Measurements from ENCODE around the gene LYL1. TPM values are rescaled to one million over a fixed set of nuclear protein-coding genes. Genes with fewer than 3 reads are reported as not detected.
"Not testable (repeated sequence)": the region's sequence is repeated elsewhere in the genome, so short reads cannot be mapped to it uniquely, and the experiment has no call there.

The LYL1 gene
- 1 to 10 TPM; 2.0 to 2.5 TPM for total RNA-seq

GRCh38 chr19:13102666-13103580 lies at the start of gene LYL1:
TSS of gene LYL1 (minus strand) at chr19:13102858. CDS start at chr19:13101171, 1,687 bp downstream.
- peaks cover 9% of the 10 kb centered on the region for H3K27me3 Mint-ChIP-seq
- H3K4me3 Mint-ChIP-seq = peak within 1 kb of the TSS; percentile 62
- DNase-seq (peak; percentile 54), ATAC-seq (no peak)
- peak within 1 kb of the TSS; percentile 37 for H3K27ac Mint-ChIP-seq
- intact Hi-C loops (cut with DNase I, micrococcal nuclease) = loop anchor here in 1 of 2 experiments (5.0 kb wide), 1 partner anchor 159 kb away; no protein-coding TSS in a partner anchor
- H3K4me1 Mint-ChIP-seq = peaks cover 43% of the 10 kb centered on the region
- H3K36me3 Mint-ChIP-seq (ENCODE audit: low read depth) = peaks cover 11% of the 10 kb centered on the region
- ChIA-PET POLR2A (no interaction called here), CTCF (interaction anchor here (1.0 to 3.1 kb wide), 3 partner anchors 12 to 137 kb away, joined by 3 to 20 read pairs (median 18); no protein-coding TSS in a partner anchor)
- H3K9me3 Mint-ChIP-seq (ENCODE audit: low read depth) = no peaks in the 10 kb centered on the region

- DNase-seq = peak; percentile 98
- Mint-ChIP-seq H3K27ac (peak overlapping the region; percentile 100), H3K4me3 (peak overlapping the region; percentile 87), H3K4me1 (peaks cover 28% of the 10 kb centered on the region), H3K9me3 (ENCODE audit: low read depth) (no peaks in the 10 kb centered on the region), H3K27me3 (no peaks in the 10 kb centered on the region), H3K36me3 (ENCODE audit: low read depth) (peaks cover 37% of the 10 kb centered on the region)
- ChIA-PET CTCF (interaction anchor here (0.7 to 1.9 kb wide), 12 partner anchors 11 to 360 kb away, joined by 3 to 11 read pairs (median 4); partner anchors contain the start of genes JUNB and NACC1), POLR2A (interaction anchor here (0.8 to 2.1 kb wide), 10 partner anchors 12 to 1263 kb away, joined by 3 to 18 read pairs (median 6); partner anchors contain the start of genes JUNB and NACC1)
- ATAC-seq = peak; percentile 47
- intact Hi-C loops (cut with DNase I, micrococcal nuclease) = loop anchor here (1.0 to 10.0 kb wide), 21 partner anchors 19 to 1373 kb away; partner anchors contain the start of genes ASF1B (in 1 of the 2), CALR (in 1 of the 2), JUNB (in 1 of the 2) and NACC1 (in 1 of the 2)
These were observed 49.1 kb upstream of the LYL1 start for GRCh38 chr19:13151605-13152355.

DNA sequence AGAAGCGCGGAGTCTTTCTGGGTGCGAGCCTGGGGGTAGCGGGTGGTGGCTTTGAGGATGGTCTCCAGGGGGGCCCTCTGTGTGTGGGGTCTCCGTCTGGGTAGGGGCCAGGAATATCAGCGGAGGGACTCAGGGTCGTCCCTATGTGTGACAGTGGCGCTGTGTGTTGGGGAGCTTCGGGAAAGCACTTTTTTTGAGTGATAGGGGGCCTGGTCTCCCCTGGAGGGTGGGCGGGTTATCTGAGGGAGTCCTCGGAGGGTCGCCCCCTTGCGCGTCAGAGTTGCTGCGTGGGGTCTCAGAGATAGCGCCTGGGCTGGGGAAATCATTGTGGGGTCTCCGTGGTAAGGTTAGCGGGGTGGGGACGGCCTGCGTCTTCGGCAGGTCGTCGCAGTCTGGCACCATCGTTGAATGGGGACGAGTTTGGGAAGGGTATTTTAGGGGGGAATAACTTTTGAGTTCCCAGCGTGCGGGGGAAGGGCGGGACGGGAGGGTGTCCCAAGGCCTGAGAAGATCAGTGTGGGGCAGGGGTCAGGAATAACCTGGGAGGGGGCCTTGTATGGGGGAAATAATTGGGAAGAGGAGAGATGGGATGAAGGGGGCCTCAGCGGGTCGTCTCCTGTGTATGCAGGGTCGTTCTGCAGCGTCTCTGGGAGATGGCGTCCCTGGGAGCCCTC lies 48.4 kb upstream of the LYL1 start:
- ChIA-PET POLR2A (no interaction called here), CTCF (interaction anchor here (0.6 kb wide), 1 partner anchor 112 kb away, joined by 3 read pairs; no protein-coding TSS in a partner anchor)
- H3K9me3 Mint-ChIP-seq (ENCODE audit: low read depth) = no peaks in the 10 kb centered on the region
- peak overlapping the region; percentile 97 for H3K27ac Mint-ChIP-seq
- no peaks in the 10 kb centered on the region for H3K27me3 Mint-ChIP-seq
- ATAC-seq (peak; percentile 4), DNase-seq (peak; percentile 59)
- peaks cover 21% of the 10 kb centered on the region for H3K4me1 Mint-ChIP-seq
- peaks cover 37% of the 10 kb centered on the region for H3K36me3 Mint-ChIP-seq (ENCODE audit: low read depth)
- intact Hi-C loops (cut with DNase I, micrococcal nuclease) = loop anchor here (1.0 to 10.0 kb wide), 20 partner anchors 16 to 1374 kb away; partner anchors contain the start of genes CALR (in 1 of the 2), JUNB (in 1 of the 2), NACC1 (in 1 of the 2) and RAD23A (in 1 of the 2)
- peak overlapping the region; percentile 87 for H3K4me3 Mint-ChIP-seq

GRCh38 chr19:13150187-13150930 lies 47.7 kb upstream of the LYL1 start, which contains the start of the genes IER2 and STX10:
TSS of gene IER2 (plus strand) at chr19:13150411. CDS start at chr19:13153187, 2,776 bp downstream.
TSS of gene STX10 (minus strand) at chr19:13150375. CDS start at chr19:13150173, 202 bp downstream.
- peak within 1 kb of the TSS; percentile 87 for H3K4me3 Mint-ChIP-seq
- no peaks in the 10 kb centered on the region for H3K9me3 Mint-ChIP-seq (ENCODE audit: low read depth)
- ATAC-seq (peak; percentile 52), DNase-seq (peak; percentile 96)
- peak within 1 kb of the TSS; percentile 97 for H3K27ac Mint-ChIP-seq
- H3K27me3 Mint-ChIP-seq = no peaks in the 10 kb centered on the region
- intact Hi-C loops (cut with DNase I, micrococcal nuclease) = loop anchor here (1.0 to 10.0 kb wide), 15 partner anchors 17 to 1374 kb away; partner anchors contain the start of genes CALR (in 1 of the 2), JUNB (in 1 of the 2) and TECR (in 1 of the 2)
- peaks cover 18% of the 10 kb centered on the region for H3K4me1 Mint-ChIP-seq
- ChIA-PET CTCF (interaction anchor here (0.6 to 1.5 kb wide), 5 partner anchors 18 to 112 kb away, joined by 3 to 4 read pairs (median 4); partner anchors contain the start of gene NACC1), POLR2A (interaction anchor here (0.6 to 1.0 kb wide), 2 partner anchors 13 to 33 kb away, joined by 3 read pairs; partner anchors contain the start of gene NACC1)
- peaks cover 37% of the 10 kb centered on the region for H3K36me3 Mint-ChIP-seq (ENCODE audit: low read depth)

- H3K9me3 Mint-ChIP-seq (ENCODE audit: low read depth) = no peaks in the 10 kb centered on the region
These were observed 47.0 kb upstream of the LYL1 start for GRCh38 chr19:13149628-13150186.

DNA sequence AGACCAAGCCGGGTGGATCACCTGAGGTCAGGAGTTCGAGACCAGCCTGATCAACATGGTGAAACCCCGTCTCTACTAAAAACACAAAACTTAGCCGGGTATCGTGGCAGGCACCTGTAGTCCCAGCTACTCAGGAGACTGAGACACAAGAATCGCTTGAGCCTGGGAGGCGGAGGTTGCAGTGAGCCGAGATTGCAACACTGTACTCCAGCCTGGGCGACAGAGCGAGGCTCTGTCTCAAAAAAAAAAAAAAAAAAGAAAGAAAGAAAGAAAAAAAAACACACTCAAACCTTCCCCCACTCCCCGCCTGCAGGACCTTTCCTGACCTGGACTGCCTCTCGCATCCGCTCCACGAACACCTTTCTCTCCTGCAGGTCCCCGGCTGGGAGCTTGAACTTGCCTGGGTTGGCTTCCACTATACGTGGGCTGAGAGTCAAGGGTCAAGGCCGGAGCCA lies 46.5 kb upstream of the LYL1 start:
- Mint-ChIP-seq H3K4me1 (peaks cover 18% of the 10 kb centered on the region), H3K27ac (peak overlapping the region; percentile 67), H3K4me3 (peak overlapping the region; percentile 87), H3K36me3 (ENCODE audit: low read depth) (peaks cover 30% of the 10 kb centered on the region)
- H3K27me3 Mint-ChIP-seq; ATAC-seq; intact Hi-C loops (cut with DNase I, micrococcal nuclease); DNase-seq; H3K9me3 Mint-ChIP-seq (ENCODE audit: low read depth): not testable (repeated sequence)
- POLR2A ChIA-PET = interaction anchor here (0.6 to 0.7 kb wide), 3 partner anchors 16 to 19 kb away, joined by 3 to 8 read pairs (median 6); no protein-coding TSS in a partner anchor
- CTCF ChIA-PET = interaction anchor here (0.5 to 1.5 kb wide), 7 partner anchors 14 to 65 kb away, joined by 3 to 4 read pairs (median 3); partner anchors contain the start of gene NACC1

More at GRCh38 chr19:13149628-13150186, 47.0 kb upstream of the LYL1 start:
- H3K4me1 Mint-ChIP-seq = peaks cover 18% of the 10 kb centered on the region
- H3K27ac Mint-ChIP-seq = peak overlapping the region; percentile 97
- no peaks in the 10 kb centered on the region for H3K27me3 Mint-ChIP-seq
- CTCF ChIA-PET = interaction anchor here (0.5 to 1.5 kb wide), 6 partner anchors 13 to 64 kb away, joined by 3 to 4 read pairs (median 4); partner anchors contain the start of gene NACC1
- ATAC-seq (peak; percentile 2), DNase-seq (peak; percentile 65)
- H3K36me3 Mint-ChIP-seq (ENCODE audit: low read depth) = peaks cover 34% of the 10 kb centered on the region
- intact Hi-C loops (cut with DNase I, micrococcal nuclease) = loop anchor here (1.0 to 10.0 kb wide), 15 partner anchors 17 to 1375 kb away; partner anchors contain the start of genes CALR (in 1 of the 2), JUNB (in 1 of the 2) and TECR (in 1 of the 2)
- POLR2A ChIA-PET = interaction anchor here (0.6 to 1.0 kb wide), 5 partner anchors 14 to 32 kb away, joined by 3 to 8 read pairs (median 3); partner anchors contain the start of gene NACC1
- peak overlapping the region; percentile 87 for H3K4me3 Mint-ChIP-seq

- ChIA-PET POLR2A (no interaction called here), CTCF (interaction anchor here (0.6 to 1.4 kb wide), 2 partner anchors 14 to 42 kb away, joined by 4 to 6 read pairs; no protein-coding TSS in a partner anchor)
- intact Hi-C loops (cut with DNase I, micrococcal nuclease) = no loop called here
- H3K9me3 Mint-ChIP-seq (ENCODE audit: low read depth) = no peaks in the 10 kb centered on the region
- DNase-seq (no peak), ATAC-seq (no peak)
- peak overlapping the region; percentile 10 for H3K4me3 Mint-ChIP-seq
- H3K36me3 Mint-ChIP-seq (ENCODE audit: low read depth) = peaks cover 14% of the 10 kb centered on the region
- H3K4me1 Mint-ChIP-seq = peaks cover 18% of the 10 kb centered on the region
- H3K27me3 Mint-ChIP-seq = no peaks in the 10 kb centered on the region
- no peak overlapping the region for H3K27ac Mint-ChIP-seq
These were observed 44.3 kb upstream of the LYL1 start for GRCh38 chr19:13146763-13147563.

GRCh38 chr19:13139633-13140311 lies 37.1 kb upstream of the LYL1 start:
- Mint-ChIP-seq H3K27me3 (no peaks in the 10 kb centered on the region), H3K4me3 (no peak overlapping the region), H3K36me3 (ENCODE audit: low read depth) (peaks cover 11% of the 10 kb centered on the region), H3K4me1 (no peaks in the 10 kb centered on the region), H3K9me3 (ENCODE audit: low read depth) (no peaks in the 10 kb centered on the region), H3K27ac (peak overlapping the region; percentile 52)
- POLR2A ChIA-PET = no interaction called here
- DNase-seq (no peak), ATAC-seq (no peak)
- intact Hi-C loops (cut with DNase I, micrococcal nuclease) = no loop called here
- CTCF ChIA-PET = no interaction called here
